MCF 10A (cell line): ENCODE data around the gene RHOBTB1. TPM values are rescaled to one million over a fixed set of nuclear protein-coding genes. Genes with fewer than 3 reads are reported as not detected.

Experiments
- BruUV-seq: library from RNA; stranded (reverse); fragments of 400-500 nt; replicated peaks from 2 replicates; lab custom pipeline; 2021; lab: Mats Ljungman, UMichigan
- CTCF ChIA-PET: fragments of 300-600 bp; sonication (Branson Sonifier 250); formaldehyde crosslinking; extraction: SDS; loops from one replicate; lab custom pipeline; 2021; ENCODE audit warnings: antibody characterized with exemption, inconsistent platforms; lab: Yijun Ruan, JAX
- POLR2A ChIA-PET: fragments of 300-600, 350-650 bp; sonication (Branson Sonifier 250); formaldehyde crosslinking; extraction: SDS; loops from one replicate; lab custom pipeline; 2020; ENCODE audit warnings: antibody characterized with exemption, inconsistent platforms; lab: Yijun Ruan, JAX
- DNase-seq: peaks from one replicate; pipeline ENCODE4 v3.0.0-alpha.2; 2018; ENCODE audit not compliant: unreplicated experiment
- H3K27ac Mint-ChIP-seq: one replicate; pipeline ENCODE4 v1.8.0; 2022; ENCODE audit warnings: mild to moderate bottlenecking, low read depth, mixed read lengths; ENCODE audit not compliant: unreplicated experiment
- H3K27me3 Mint-ChIP-seq: one replicate; pipeline ENCODE4 v1.8.0; 2022; ENCODE audit warnings: mixed read lengths; ENCODE audit not compliant: insufficient read depth, unreplicated experiment
- H3K36me3 Mint-ChIP-seq: one replicate; pipeline ENCODE4 v1.8.0; 2022; ENCODE audit warnings: mild to moderate bottlenecking, moderate library complexity, mixed read lengths; ENCODE audit not compliant: insufficient read depth, unreplicated experiment
- H3K4me1 Mint-ChIP-seq: one replicate; pipeline ENCODE4 v1.8.0; 2022; ENCODE audit warnings: mixed read lengths; ENCODE audit not compliant: insufficient read depth, unreplicated experiment
- H3K4me3 Mint-ChIP-seq: one replicate; pipeline ENCODE4 v1.8.0; 2022; ENCODE audit warnings: mild to moderate bottlenecking, moderate library complexity, mixed read lengths; ENCODE audit not compliant: unreplicated experiment
- H3K9me3 Mint-ChIP-seq: one replicate; pipeline ENCODE4 v1.8.0; 2022; ENCODE audit warnings: mixed read lengths; ENCODE audit not compliant: unreplicated experiment
- CTCF ChIP-seq: fragments of 200-600 bp; IDR thresholded peaks from one replicate; pipeline ENCODE4 v1.8.0; 2022; ENCODE audit warnings: antibody characterized with exemption, mild to moderate bottlenecking; ENCODE audit not compliant: unreplicated experiment
- intact Hi-C: fragments of 100-400 bp; cut with micrococcal nuclease; formaldehyde crosslinking; loops from 2 replicates; pipeline ENCODE4 v1.14.1; 2022
- total RNA-seq: library from RNA; stranded (reverse); gene quantifications from 2 replicates; pipeline ENCODE4 v1.2.3, GENCODE V29; 2022

The RHOBTB1 gene
- total RNA-seq, 1 experiment from 2014 or later = 0.70 TPM

GRCh38 chr10:60965696-60966095 lies 21.7 kb upstream of the RHOBTB1 start:
- H3K27me3 Mint-ChIP-seq = no peaks in the 10 kb centered on the region
- H3K36me3 Mint-ChIP-seq = no peaks in the 10 kb centered on the region
- TF ChIP-seq CTCF = no peak
- no peak overlapping the region for H3K4me3 Mint-ChIP-seq
- H3K27ac Mint-ChIP-seq = peak overlapping the region; percentile 97
- no peak for DNase-seq
- intact Hi-C loops = loop anchor here (10.0 kb wide), 1 partner anchor 769 kb away; no protein-coding TSS in a partner anchor
- H3K4me1 Mint-ChIP-seq = peaks cover 19% of the 10 kb centered on the region
- no peaks in the 10 kb centered on the region for H3K9me3 Mint-ChIP-seq
- BruUV-seq = no TSS peak
- ChIA-PET POLR2A (no interaction called here), CTCF (interaction anchor here (0.6 to 1.2 kb wide), 3 partner anchors 60 to 175 kb away, joined by 3 to 4 read pairs (median 3); no protein-coding TSS in a partner anchor)

GRCh38 chr10:60964257-60965235 lies 20.6 kb upstream of the RHOBTB1 start:
- Mint-ChIP-seq H3K4me1 (peaks cover 19% of the 10 kb centered on the region), H3K4me3 (peak overlapping the region; percentile 37), H3K36me3 (no peaks in the 10 kb centered on the region), H3K27ac (peak overlapping the region; percentile 97), H3K27me3 (no peaks in the 10 kb centered on the region), H3K9me3 (no peaks in the 10 kb centered on the region)
- CTCF ChIA-PET = interaction anchor here (0.6 to 0.9 kb wide), 12 partner anchors 10 to 542 kb away, joined by 3 to 10 read pairs (median 5); no protein-coding TSS in a partner anchor
- POLR2A ChIA-PET = interaction anchor here (0.5 to 1.0 kb wide), 6 partner anchors 13 to 1129 kb away, joined by 3 to 8 read pairs (median 4); partner anchors contain the start of gene CDK1
- intact Hi-C loops = loop anchor here (1.0 to 10.0 kb wide), 5 partner anchors 81 to 770 kb away; no protein-coding TSS in a partner anchor
- peak; percentile 90 for DNase-seq
- peak; percentile 75 for TF ChIP-seq CTCF
- no TSS peak for BruUV-seq

- Mint-ChIP-seq H3K4me3 (peak overlapping the region; percentile 37), H3K9me3 (no peaks in the 10 kb centered on the region), H3K27me3 (no peaks in the 10 kb centered on the region), H3K4me1 (peaks cover 19% of the 10 kb centered on the region), H3K36me3 (no peaks in the 10 kb centered on the region), H3K27ac (peak overlapping the region; percentile 97)
- BruUV-seq = no TSS peak
- peak; percentile 40 for DNase-seq
- no peak for TF ChIP-seq CTCF
- intact Hi-C loops = loop anchor here (1.0 to 10.0 kb wide), 5 partner anchors 80 to 771 kb away; no protein-coding TSS in a partner anchor
- ChIA-PET POLR2A (interaction anchor here (0.6 to 1.0 kb wide), 5 partner anchors 145 to 775 kb away, joined by 3 to 8 read pairs (median 3); partner anchors contain the start of gene CDK1), CTCF (no interaction called here)
Measured at GRCh38 chr10:60963441-60964256, 19.7 kb upstream of the RHOBTB1 start.
